Uterus (tissue), 2 donors: Measurements from ENCODE around the gene PID1.

Experiments used
- POLR2A ChIP-seq, 2 donors: fragments of 450-650 bp; IDR thresholded peaks; one replicate each; pipeline ENCODE4 v1.6.1; 2016; ENCODE audit warnings: antibody characterized with exemption in 2 of 2, mild to moderate bottlenecking in 1 of 2, moderate library complexity in 1 of 2
- TF ChIP-seq, protein P1 (sequence below), 4 experiments: fragments of 200-600 bp in 2 of 4; fragments of 450-650 bp in 2 of 4; sonication (generic) in 2 of 4; IDR thresholded peaks; one replicate each; pipeline ENCODE4 v1.5.1; 2016 to 2019; ENCODE audit warnings: antibody characterized with exemption in 4 of 4, mild to moderate bottlenecking in 2 of 4, moderate library complexity in 1 of 4

DNA sequence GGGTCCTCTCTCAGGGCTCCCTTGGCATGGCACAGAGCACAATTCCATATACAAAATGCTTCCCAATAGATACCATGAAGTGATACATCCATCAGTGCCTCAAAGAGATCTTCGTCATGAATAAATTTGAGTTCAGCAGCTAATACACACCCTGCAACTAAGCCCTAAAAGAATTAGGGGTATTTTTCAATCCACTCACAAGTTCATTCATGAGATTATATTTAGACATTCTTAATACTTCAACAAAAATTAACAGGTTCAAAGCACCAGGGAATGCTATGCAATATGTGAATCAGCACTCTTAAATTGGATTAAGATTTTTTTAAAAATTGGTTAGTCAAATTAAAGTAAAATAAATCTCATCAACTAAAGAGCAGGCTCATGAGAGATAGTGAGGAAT, 79.7 kb downstream of the PID1 start:
- TF ChIP-seq, protein P1, sequence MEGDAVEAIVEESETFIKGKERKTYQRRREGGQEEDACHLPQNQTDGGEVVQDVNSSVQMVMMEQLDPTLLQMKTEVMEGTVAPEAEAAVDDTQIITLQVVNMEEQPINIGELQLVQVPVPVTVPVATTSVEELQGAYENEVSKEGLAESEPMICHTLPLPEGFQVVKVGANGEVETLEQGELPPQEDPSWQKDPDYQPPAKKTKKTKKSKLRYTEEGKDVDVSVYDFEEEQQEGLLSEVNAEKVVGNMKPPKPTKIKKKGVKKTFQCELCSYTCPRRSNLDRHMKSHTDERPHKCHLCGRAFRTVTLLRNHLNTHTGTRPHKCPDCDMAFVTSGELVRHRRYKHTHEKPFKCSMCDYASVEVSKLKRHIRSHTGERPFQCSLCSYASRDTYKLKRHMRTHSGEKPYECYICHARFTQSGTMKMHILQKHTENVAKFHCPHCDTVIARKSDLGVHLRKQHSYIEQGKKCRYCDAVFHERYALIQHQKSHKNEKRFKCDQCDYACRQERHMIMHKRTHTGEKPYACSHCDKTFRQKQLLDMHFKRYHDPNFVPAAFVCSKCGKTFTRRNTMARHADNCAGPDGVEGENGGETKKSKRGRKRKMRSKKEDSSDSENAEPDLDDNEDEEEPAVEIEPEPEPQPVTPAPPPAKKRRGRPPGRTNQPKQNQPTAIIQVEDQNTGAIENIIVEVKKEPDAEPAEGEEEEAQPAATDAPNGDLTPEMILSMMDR (IDR thresholded peaks at IDR 0.05): no peak
- no peak for TF ChIP-seq POLR2A (IDR thresholded peaks at IDR 0.05)
